HCT116 (cell line): ENCODE data around the gene SRSF11. TPM values are rescaled to one million over a fixed set of nuclear protein-coding genes. Genes with fewer than 3 reads are reported as not detected.

Source experiments
- ATAC-seq: fragments of 200-7000 bp; cut with Tn5 transposase; 2 replicates; pipeline ENCODE4 v1.9.1; 2020; ENCODE audit warnings: mild to moderate bottlenecking, moderate library complexity
- BruUV-seq: library from RNA; stranded (reverse); fragments of 400-500 nt; replicated peaks from 2 replicates; lab custom pipeline; 2021; lab: Mats Ljungman, UMichigan
- CTCF ChIA-PET: fragments of 300-600 bp; sonication (Branson Sonifier 250); formaldehyde crosslinking; loops from one replicate; lab custom pipeline; 2021; ENCODE audit warnings: antibody characterized with exemption; lab: Charles Lee
- POLR2A ChIA-PET: fragments of 300-600, 350-600 bp; sonication (Branson Sonifier 250); formaldehyde crosslinking; loops from one replicate; lab custom pipeline; 2021; ENCODE audit warnings: antibody characterized with exemption; lab: Charles Lee
- RAD21 ChIA-PET, 2 experiments: fragments of 300-600 bp; sonication (Branson Sonifier 250); formaldehyde crosslinking; loops; one replicate each; lab custom pipeline; 2023; ENCODE audit warnings: low total read pairs in 2 of 2; ENCODE audit not compliant: uncharacterized antibody in 2 of 2, unreplicated experiment in 2 of 2, low non-redundant PET in 1 of 2; lab: Charles Lee
- DNase-seq: peaks from one replicate; pipeline ENCODE4 v3.0.0-alpha.2; 2010; ENCODE audit warnings: low read depth, low spot score
- H2AFZ ChIP-seq: fragments of 200-600 bp; shearing (Covaris generic), sonication (generic); 2 replicates; pipeline ENCODE4 v1.6.1; 2017; ENCODE audit warnings: low read depth, mixed run types, mixed read lengths, antibody characterized with exemption, low read length; ENCODE audit not compliant: poor library complexity, severe bottlenecking
- H3K27ac ChIP-seq: 2 replicates; pipeline ENCODE4 v1.5.1; 2012; ENCODE audit warnings: low read depth, low read length
- H3K27me3 ChIP-seq: fragments of 200-600 bp; sonication (generic); 2 replicates; pipeline ENCODE4 v1.6.1; 2016; ENCODE audit warnings: mixed run types, low read length, mixed read lengths; ENCODE audit not compliant: insufficient read depth
- H3K36me3 ChIP-seq, 2 experiments: fragments of 200-500 bp in 1 of 2; fragments of 200-600 bp in 1 of 2; sonication (Bioruptor generic) in 1 of 2; sonication (generic) in 1 of 2; 2 replicates each; pipeline versions ENCODE4 v1.5.1 to v1.6.1; 2014 to 2016; ENCODE audit warnings: low read length in 2 of 2, inconsistent platforms in 1 of 2, mixed read lengths in 1 of 2, mixed run types in 1 of 2; ENCODE audit not compliant: insufficient read depth in 2 of 2, control insufficient read depth in 1 of 2
- H3K4me1 ChIP-seq, 2 experiments: fragments of 200-600 bp in 1 of 2; sonication (generic) in 1 of 2; 2 replicates each; pipeline versions ENCODE4 v1.5.1 to v1.6.1; 2012 to 2017; ENCODE audit warnings: low read length in 2 of 2, inconsistent platforms in 1 of 2, mild to moderate bottlenecking in 1 of 2, mixed read lengths in 1 of 2, mixed run types in 1 of 2, moderate library complexity in 1 of 2; ENCODE audit not compliant: insufficient read depth in 2 of 2, control insufficient read depth in 1 of 2
- H3K4me2 ChIP-seq: fragments of 200-600 bp; sonication (generic); 2 replicates; pipeline ENCODE4 v1.6.1; 2017; ENCODE audit warnings: mixed run types, low read length, mixed read lengths
- H3K4me3 ChIP-seq, 2 experiments: fragments of 200-600 bp in 1 of 2; sonication (generic) in 1 of 2; replicated peaks in 1 of 2; 2 replicates each; pipeline ENCODE4 v1.5.1; 2011 to 2016; ENCODE audit warnings: low read length in 2 of 2, control low read depth in 1 of 2, low read depth in 1 of 2, mild to moderate bottlenecking in 1 of 2, mixed read lengths in 1 of 2, mixed run types in 1 of 2
- H3K79me2 ChIP-seq: fragments of 200-600 bp; sonication (generic); 2 replicates; pipeline ENCODE4 v1.6.1; 2017; ENCODE audit warnings: mild to moderate bottlenecking, mixed run types, low read length, moderate library complexity, mixed read lengths; ENCODE audit not compliant: insufficient read depth
- H3K9ac ChIP-seq: fragments of 200-600 bp; sonication (generic); 2 replicates; pipeline ENCODE4 v1.6.1; 2016; ENCODE audit warnings: low read length, mixed read lengths
- H3K9me2 ChIP-seq: fragments of 200-600 bp; sonication (generic), shearing (Covaris generic); 2 replicates; pipeline ENCODE4 v1.6.1; 2017; ENCODE audit warnings: mixed run types, mild to moderate bottlenecking, moderate library complexity; ENCODE audit not compliant: insufficient read depth
- H3K9me3 ChIP-seq, 2 experiments: fragments of 200-500 bp in 1 of 2; fragments of 200-600 bp in 1 of 2; sonication (Bioruptor generic) in 1 of 2; sonication (generic) in 1 of 2; 2 replicates each; pipeline ENCODE4 v1.6.1; 2014 to 2017; ENCODE audit warnings: low read length in 2 of 2, mixed read lengths in 2 of 2, inconsistent platforms in 1 of 2, low read depth in 1 of 2, mild to moderate bottlenecking in 1 of 2, mixed run types in 1 of 2, moderate library complexity in 1 of 2; ENCODE audit not compliant: control insufficient read depth in 1 of 2, insufficient read depth in 1 of 2
- H4K20me1 ChIP-seq: fragments of 200-600 bp; sonication (generic), shearing (Covaris generic); 2 replicates; pipeline ENCODE4 v1.6.1; 2017; ENCODE audit warnings: mixed run types, mild to moderate bottlenecking, moderate library complexity; ENCODE audit not compliant: insufficient read depth
- CBX3 ChIP-seq: IDR thresholded peaks from 2 replicates; pipeline ENCODE4 v1.6.1; 2012; ENCODE audit warnings: low read depth
- CEBPB ChIP-seq: IDR thresholded peaks from 2 replicates; pipeline ENCODE4 v1.6.1; 2012; ENCODE audit warnings: low read depth
- EGR1 ChIP-seq: IDR thresholded peaks from 2 replicates; pipeline ENCODE4 v1.6.1; 2012; ENCODE audit warnings: low read depth
- ELF1 ChIP-seq: IDR thresholded peaks from 2 replicates; pipeline ENCODE4 v1.6.1; 2012; ENCODE audit warnings: low read depth, borderline replicate concordance
- EZH2 ChIP-seq: fragments of 200-600 bp; sonication (generic); IDR thresholded peaks from 2 replicates; pipeline ENCODE4 v1.6.1; 2017; ENCODE audit warnings: antibody characterized with exemption, mixed run types
- EZH2phosphoT487 ChIP-seq: fragments of 200-600 bp; IDR thresholded peaks from 2 replicates; pipeline ENCODE4 v1.6.1; 2018; ENCODE audit warnings: antibody characterized with exemption, borderline replicate concordance
- JUND ChIP-seq: IDR thresholded peaks from 2 replicates; pipeline ENCODE4 v1.6.1; 2012
- POLR2A ChIP-seq: IDR thresholded peaks from 2 replicates; pipeline ENCODE4 v1.7.0; 2011; ENCODE audit warnings: borderline replicate concordance; ENCODE audit not compliant: insufficient read depth, insufficient read length; ENCODE audit errors: extremely low read depth
- RAD21 ChIP-seq: IDR thresholded peaks from 2 replicates; pipeline ENCODE4 v1.6.1; 2012; ENCODE audit warnings: low read depth, mild to moderate bottlenecking
- SIN3A ChIP-seq: IDR thresholded peaks from 2 replicates; pipeline ENCODE4 v1.6.1; 2012; ENCODE audit warnings: low read depth
- SP1 ChIP-seq: IDR thresholded peaks from 2 replicates; pipeline ENCODE4 v1.6.1; 2012; ENCODE audit warnings: low read depth
- SRF ChIP-seq: IDR thresholded peaks from 2 replicates; pipeline ENCODE4 v1.6.1; 2012; ENCODE audit warnings: low read depth
- TCF7L2 ChIP-seq: IDR thresholded peaks from 2 replicates; pipeline ENCODE4 v1.7.0; 2011; ENCODE audit warnings: borderline replicate concordance, inconsistent platforms; ENCODE audit not compliant: insufficient read depth, insufficient read length; ENCODE audit errors: extremely low read depth
- YY1 ChIP-seq: IDR thresholded peaks from 2 replicates; pipeline ENCODE4 v1.6.1; 2011; ENCODE audit warnings: low read length, low read depth, moderate library complexity, mild to moderate bottlenecking; ENCODE audit not compliant: insufficient replicate concordance; ENCODE audit errors: extremely low read depth
- ZFX ChIP-seq: fragments of 450-650 bp; IDR thresholded peaks from 2 replicates; pipeline ENCODE4 v1.6.1; 2017
- intact Hi-C: fragments of 100-400 bp; cut with micrococcal nuclease; formaldehyde crosslinking; loops from 2 replicates; pipeline ENCODE4 v1.10.0; 2022
- total RNA-seq: library from RNA; stranded (reverse); gene quantifications from one replicate; pipeline ENCODE4 v1.2.1, GENCODE V29; 2021; ENCODE audit not compliant: unreplicated experiment
- TF ChIP-seq, protein P1 (sequence below): IDR thresholded peaks from 2 replicates; pipeline ENCODE4 v1.6.1; 2011; ENCODE audit warnings: mild to moderate bottlenecking, low read length, moderate library complexity; ENCODE audit not compliant: insufficient replicate concordance; ENCODE audit errors: extremely low read depth
- TF ChIP-seq, protein P2 (sequence below): IDR thresholded peaks from 2 replicates; pipeline ENCODE4 v1.6.1; 2012; ENCODE audit warnings: low read depth
- TF ChIP-seq, protein P3 (sequence below): IDR thresholded peaks from 2 replicates; pipeline ENCODE4 v1.6.1; 2012

The SRSF11 gene
- total RNA-seq, 1 experiment from 2014 or later: 166 TPM

DNA sequence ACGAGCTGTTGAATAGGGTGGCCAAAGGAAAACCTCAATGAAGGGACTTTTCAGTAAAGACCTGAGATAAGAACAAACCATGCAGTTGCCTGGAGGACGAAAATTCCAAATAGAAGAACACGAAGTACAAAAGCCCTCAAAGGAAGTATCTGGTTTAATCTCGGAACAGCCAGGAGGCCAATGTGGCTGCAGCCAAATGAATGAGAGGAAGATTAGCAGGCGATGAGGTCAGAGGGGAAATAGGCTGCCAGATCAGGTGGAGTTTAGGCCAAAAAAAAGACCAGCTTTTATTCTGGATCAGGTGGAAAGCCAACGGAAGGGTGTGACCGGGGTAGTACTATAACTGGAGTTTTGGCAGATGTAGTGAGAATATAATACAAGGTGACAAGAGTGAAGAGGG is 43.7 kb downstream of the SRSF11 start:
- no peak overlapping the region for H3K4me2 ChIP-seq
- intact Hi-C loops: no loop called here
- H3K27me3 ChIP-seq: no peaks in the 10 kb centered on the region
- peaks cover 2 to 8% of the 10 kb centered on the region in 2 experiments; a peak in 2 of 4 replicates for H3K36me3 ChIP-seq
- ChIA-PET POLR2A (no interaction called here), CTCF (no interaction called here), RAD21 (no interaction called here)
- H2AFZ ChIP-seq: no peak overlapping the region
- no peak for ATAC-seq
- peaks cover 3% of the 10 kb centered on the region for H4K20me1 ChIP-seq
- H3K9me2 ChIP-seq: no peaks in the 10 kb centered on the region
- H3K9me3 ChIP-seq: no peaks in the 10 kb centered on the region
- DNase-seq: no peak
- TF ChIP-seq ELF1: no peak
- TF ChIP-seq TCF7L2: no peak
- TF ChIP-seq, protein P1, sequence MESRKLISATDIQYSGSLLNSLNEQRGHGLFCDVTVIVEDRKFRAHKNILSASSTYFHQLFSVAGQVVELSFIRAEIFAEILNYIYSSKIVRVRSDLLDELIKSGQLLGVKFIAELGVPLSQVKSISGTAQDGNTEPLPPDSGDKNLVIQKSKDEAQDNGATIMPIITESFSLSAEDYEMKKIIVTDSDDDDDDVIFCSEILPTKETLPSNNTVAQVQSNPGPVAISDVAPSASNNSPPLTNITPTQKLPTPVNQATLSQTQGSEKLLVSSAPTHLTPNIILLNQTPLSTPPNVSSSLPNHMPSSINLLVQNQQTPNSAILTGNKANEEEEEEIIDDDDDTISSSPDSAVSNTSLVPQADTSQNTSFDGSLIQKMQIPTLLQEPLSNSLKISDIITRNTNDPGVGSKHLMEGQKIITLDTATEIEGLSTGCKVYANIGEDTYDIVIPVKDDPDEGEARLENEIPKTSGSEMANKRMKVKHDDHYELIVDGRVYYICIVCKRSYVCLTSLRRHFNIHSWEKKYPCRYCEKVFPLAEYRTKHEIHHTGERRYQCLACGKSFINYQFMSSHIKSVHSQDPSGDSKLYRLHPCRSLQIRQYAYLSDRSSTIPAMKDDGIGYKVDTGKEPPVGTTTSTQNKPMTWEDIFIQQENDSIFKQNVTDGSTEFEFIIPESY: no peak
- no peak for TF ChIP-seq EGR1
- no peak for TF ChIP-seq CEBPB
- TF ChIP-seq, protein P2, sequence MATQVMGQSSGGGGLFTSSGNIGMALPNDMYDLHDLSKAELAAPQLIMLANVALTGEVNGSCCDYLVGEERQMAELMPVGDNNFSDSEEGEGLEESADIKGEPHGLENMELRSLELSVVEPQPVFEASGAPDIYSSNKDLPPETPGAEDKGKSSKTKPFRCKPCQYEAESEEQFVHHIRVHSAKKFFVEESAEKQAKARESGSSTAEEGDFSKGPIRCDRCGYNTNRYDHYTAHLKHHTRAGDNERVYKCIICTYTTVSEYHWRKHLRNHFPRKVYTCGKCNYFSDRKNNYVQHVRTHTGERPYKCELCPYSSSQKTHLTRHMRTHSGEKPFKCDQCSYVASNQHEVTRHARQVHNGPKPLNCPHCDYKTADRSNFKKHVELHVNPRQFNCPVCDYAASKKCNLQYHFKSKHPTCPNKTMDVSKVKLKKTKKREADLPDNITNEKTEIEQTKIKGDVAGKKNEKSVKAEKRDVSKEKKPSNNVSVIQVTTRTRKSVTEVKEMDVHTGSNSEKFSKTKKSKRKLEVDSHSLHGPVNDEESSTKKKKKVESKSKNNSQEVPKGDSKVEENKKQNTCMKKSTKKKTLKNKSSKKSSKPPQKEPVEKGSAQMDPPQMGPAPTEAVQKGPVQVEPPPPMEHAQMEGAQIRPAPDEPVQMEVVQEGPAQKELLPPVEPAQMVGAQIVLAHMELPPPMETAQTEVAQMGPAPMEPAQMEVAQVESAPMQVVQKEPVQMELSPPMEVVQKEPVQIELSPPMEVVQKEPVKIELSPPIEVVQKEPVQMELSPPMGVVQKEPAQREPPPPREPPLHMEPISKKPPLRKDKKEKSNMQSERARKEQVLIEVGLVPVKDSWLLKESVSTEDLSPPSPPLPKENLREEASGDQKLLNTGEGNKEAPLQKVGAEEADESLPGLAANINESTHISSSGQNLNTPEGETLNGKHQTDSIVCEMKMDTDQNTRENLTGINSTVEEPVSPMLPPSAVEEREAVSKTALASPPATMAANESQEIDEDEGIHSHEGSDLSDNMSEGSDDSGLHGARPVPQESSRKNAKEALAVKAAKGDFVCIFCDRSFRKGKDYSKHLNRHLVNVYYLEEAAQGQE: no peak
- TF ChIP-seq SRF: no peak
- no peak for TF ChIP-seq EZH2phosphoT487
- no peak for TF ChIP-seq EZH2
- TF ChIP-seq, protein P3, sequence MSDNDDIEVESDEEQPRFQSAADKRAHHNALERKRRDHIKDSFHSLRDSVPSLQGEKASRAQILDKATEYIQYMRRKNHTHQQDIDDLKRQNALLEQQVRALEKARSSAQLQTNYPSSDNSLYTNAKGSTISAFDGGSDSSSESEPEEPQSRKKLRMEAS: no peak
- no peak for TF ChIP-seq POLR2A
- TF ChIP-seq SIN3A: no peak
- TF ChIP-seq CBX3: no peak
- TF ChIP-seq SP1: no peak
- TF ChIP-seq YY1: no peak
- TF ChIP-seq JUND: no peak
- TF ChIP-seq RAD21: no peak
- no peak for TF ChIP-seq ZFX
- H3K79me2 ChIP-seq: no peaks in the 10 kb centered on the region
- H3K4me3 ChIP-seq: no peak overlapping the region
- BruUV-seq: no TSS peak
- H3K9ac ChIP-seq: no peak overlapping the region
- H3K4me1 ChIP-seq: no peaks in the 10 kb centered on the region
- no peak overlapping the region for H3K27ac ChIP-seq
